HG03520 (cell line): Measurements from ENCODE around the gene LNPK.
"Not testable (repeated sequence)": the region's sequence is repeated elsewhere in the genome, so short reads cannot be mapped to it uniquely, and the experiment has no call there.

Source experiments
- ATAC-seq: cut with Tn5 transposase; IDR thresholded peaks from one replicate; pipeline ENCODE4 v1.9.1; 2021; ENCODE audit warnings: mild to moderate bottlenecking, moderate library complexity; ENCODE audit not compliant: unreplicated experiment

LNPK gene

DNA sequence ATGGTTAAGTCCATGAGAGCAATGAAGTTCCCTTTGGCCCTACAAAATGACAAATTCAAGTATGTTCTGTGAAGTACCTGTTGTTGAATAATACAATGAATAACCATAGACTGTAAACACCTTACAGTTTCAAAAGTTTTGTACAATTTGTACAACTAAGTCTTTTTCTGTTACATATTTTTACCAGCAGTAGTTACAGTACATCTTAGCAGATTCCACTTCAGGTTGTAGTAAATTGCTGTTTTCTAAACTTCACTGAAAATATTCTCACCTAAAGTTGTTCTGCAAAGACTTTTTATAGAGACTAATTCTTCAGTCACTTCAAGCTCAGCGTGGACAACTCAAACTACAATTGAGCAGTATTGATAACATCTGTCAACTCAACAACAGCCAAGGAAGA is 28.7 kb downstream of the LNPK start:
- ATAC-seq = no peak

DNA sequence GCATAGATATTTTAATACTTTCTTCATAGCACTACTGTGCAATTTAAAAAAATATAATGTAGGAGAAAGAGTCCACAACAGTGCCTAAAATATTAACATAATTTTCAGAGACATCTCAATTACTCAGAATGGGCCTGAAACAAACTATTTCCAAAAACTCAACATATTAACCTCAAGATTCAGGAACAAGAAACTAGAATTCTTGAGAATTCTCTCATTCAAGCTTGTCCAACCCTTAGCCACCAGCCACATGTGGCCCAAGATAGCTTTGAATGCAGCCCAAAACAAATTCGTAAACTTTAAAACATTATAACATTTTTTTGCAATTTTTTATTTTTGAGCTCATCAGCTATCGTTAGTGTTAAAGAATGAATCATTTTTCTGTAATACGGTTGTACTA is 35.2 kb downstream of the LNPK start:
- no peak for ATAC-seq

DNA sequence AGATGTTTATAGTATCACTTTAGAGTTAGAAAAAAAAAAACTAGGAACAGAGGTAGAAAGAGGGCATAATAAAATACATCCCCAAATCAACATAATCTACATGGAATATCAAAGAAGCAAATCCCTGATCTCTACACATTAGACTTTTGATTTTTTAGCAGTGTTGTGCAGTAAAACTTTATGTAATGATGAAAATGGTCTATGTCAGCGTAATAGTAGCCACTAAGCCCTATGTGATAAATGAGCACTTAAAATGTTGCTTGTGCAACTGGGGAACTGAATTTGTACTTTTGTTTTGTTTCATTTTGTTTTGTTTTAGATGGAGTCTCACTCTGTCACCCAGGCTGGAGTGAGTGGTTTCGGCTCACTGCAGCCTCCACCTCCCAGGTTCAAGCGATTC is 36.3 kb downstream of the LNPK start:
- no peak for ATAC-seq

DNA sequence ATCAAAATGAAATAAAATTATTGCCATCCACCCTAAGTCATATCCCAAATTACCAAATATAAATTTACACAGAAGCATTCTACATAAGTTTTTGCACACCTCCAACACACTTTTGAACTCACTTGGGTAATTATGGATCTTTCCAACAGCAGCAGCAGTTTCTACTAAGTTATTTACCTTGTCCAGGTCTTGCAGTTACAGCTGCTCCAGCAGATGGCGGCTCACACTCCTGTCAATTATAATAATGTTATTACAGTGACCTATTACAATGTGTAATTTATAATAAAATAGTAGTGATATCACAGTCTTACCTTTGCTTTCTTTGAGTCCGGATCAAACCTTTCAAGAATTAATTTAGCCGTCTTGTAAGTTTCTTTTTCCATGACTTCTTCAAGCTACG is 37.9 kb downstream of the LNPK start:
- ATAC-seq = no peak

DNA sequence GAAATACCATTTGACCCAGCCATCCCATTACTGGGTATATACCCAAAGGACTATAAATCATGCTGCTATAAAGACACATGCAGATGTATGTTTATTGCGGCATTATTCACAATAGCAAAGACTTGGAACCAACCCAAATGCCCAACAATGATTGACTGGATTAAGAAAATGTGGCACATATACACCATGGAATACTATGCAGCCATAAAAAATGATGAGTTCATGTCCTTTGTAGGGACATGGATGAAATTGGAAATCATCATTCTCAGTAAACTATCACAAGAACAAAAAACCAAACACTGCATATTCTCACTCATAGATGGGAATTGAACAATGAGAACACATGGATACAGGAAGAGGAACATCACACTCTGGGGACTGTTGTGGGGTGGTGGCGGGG is 38.9 kb downstream of the LNPK start:
- not testable (repeated sequence) for ATAC-seq

DNA sequence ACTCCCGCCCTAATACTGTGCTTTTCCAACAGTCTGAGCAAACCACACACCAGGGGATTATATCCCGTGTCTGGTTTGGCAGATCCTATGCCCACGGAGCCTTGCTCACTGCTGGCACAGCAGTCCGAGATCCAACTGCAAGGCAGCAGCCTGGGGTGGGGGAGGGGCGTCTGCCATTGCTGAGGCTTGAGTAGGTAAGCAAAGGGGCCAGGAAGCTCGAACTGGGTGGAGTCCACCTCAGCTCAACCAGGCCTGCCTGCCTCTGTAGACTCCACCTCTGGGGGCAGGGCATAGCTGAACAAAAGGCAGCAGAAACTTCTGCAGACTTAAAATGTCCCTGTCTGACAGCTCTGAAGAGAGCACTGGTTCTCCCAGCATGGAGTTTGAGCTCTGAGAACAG is 44.2 kb downstream of the LNPK start:
- no peak for ATAC-seq

DNA sequence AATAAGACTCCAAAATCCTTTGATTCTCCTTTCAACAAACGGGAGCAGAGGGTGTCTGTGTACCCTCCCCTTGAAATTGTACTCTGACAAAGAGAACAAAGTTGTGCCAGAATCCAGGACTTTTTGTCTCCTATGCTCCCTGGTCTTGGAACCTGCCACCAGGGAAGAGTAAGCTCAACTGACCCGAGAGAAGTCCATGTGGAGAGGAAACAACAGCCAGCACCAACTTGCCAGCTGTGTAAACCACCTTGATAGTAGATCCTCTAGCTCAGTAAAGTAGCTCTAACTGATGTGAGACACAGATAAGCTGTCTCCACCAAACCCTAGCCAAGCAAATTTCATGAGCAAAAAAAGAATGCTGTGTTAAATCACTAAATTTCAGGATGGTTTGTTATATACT is 46.9 kb downstream of the LNPK start:
- no peak for ATAC-seq

DNA sequence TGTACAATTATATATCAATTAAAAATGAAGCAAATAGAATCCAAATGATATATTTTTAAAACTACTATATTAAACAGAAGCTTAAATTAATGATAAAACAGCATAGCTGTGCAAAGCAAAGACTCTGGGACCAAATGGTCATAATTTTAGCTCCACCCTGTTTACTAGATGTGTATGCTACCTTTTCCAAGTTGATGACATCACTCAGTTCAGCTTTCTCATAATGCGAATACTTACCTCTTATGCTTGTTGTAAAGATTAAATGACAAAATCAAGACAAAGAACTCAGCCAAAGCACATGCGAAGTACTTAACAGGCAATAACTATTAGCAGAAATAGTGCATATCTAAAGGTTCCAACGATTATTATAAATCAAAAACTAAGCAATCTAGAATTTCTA is 51.6 kb downstream of the LNPK start:
- no peak for ATAC-seq

DNA sequence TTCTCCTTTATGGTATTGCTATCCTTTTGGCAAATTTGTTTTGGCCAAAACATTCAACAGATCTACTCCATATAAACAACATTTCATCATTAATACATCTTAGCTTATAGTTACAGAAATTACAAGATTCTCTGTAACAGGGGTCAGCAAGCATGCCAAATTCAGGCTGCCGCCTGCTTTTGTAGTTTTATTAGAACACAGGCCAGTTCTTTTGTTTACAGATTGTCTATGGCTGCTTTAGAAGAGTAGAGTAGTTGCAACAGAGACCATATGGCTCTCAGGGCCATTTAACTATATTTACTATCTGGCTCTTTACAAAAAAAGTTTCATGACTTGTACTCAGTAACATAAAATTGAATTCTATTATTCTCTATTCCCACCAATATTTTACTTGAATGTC is 53.9 kb downstream of the LNPK start:
- ATAC-seq = no peak

DNA sequence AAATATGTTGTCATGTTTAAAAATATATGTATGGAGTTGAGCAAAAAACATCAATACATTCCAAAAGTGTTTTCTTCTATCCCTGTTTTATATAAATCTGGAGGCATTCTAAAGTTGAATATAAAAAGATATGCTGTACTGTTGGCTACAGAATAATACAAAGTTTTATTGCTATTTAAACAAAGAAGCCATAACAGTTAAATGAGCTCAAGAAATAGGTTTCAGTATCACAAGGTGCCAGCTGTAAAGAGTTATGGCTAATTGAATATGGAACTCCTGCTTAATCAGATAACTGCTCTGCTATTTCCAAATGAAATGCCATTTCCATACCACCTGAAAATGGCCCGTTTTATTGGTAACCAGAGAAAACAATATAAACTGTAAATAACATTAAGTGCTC is 55.0 kb downstream of the LNPK start:
- no peak for ATAC-seq

DNA sequence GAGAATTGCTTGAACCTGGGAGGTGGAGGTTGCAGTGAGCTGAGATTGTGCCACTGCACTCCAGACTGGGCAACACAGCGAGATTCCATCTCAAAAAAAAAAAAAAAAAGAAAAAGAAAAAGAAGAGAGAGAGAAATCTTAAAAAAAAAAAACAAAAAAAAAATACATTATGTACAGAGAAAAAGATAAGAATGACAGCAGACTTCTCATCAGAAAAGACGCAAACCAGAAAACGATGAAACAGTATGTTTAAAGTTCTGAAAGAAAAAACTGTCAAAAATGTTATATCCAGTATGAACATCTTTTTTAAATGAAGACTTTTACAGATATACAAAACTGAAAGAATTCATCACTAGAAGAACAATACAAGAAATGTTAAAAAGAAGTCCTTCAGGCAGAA is 60.4 kb downstream of the LNPK start:
- no peak for ATAC-seq

DNA sequence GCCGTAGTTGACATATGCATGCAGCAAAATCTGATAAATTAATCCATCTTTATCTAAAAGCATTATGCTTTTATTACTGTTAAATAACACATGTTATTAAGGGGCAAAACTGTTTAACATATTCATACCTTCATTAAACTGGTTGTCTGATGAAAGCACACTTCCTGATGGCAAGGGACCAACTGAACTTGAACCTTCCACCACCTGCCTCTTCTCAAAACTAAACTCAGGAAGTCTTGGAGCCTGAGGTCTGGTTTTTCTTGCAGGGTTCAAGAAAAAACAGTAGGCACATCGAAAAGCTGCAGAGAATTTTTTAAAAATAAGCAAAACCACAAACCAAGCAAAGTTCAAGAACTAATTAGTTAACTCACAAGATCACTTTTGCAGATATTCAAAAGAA is 64.9 kb downstream of the LNPK start:
- ATAC-seq = no peak

DNA sequence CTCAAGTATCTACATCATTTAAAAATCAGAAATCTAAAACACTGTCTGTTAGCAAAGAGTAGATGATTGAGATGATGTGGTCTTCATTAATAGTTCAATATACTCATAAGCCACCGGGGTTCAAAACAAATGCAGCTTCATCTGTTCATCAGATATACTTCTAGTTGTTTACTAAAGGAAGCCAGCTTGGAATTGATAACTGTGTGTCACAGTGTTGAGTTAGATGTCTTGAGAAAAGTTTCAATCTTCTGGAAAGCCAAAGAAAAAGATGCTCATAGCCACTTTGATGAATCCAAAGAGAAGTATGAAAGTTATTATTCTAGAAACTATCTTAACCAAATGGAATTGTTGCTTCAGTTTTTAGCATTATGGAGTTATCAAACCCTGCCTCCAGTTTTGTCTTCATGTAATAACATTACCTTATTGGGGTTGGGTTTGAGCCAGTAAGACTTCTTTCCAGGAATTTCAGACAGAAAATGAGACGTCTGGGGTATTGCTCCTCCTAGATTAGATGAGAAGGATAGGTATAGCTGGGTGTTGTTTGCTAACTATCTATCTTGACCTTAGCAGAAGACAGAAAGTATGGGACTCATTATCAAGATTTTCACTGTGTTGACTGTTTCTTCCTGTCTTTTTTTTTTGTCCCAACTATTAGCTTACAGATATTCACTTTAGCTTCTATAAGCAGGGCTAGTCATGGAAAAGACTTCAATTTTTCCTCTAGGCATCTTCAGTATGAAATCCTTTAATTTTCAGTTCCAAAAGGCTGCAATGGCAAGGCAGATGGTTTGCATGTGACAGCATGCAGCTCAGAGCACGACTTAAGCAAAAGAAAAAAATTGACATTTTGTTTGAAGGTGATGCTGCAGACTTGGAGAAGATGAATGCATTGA is 66.5 kb downstream of the LNPK start:
- no peak for ATAC-seq

DNA sequence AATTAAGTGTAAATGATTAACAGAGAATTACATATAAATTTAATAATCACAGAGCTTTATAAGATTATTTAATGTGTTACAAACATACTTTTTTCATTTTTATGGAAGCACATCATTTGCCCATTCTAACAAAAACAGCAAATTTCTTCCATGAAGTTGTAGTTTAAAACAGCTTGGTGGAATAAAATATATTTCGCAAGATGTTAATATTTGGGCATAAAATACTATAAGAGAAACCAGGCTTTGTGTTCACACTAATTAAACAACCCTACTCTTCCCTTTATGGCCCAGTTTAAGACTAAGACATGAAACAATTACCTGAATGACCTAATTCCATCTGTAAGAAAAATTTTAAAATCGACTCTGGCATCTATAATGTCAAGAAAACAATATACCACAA is 69.4 kb downstream of the LNPK start:
- no peak for ATAC-seq

DNA sequence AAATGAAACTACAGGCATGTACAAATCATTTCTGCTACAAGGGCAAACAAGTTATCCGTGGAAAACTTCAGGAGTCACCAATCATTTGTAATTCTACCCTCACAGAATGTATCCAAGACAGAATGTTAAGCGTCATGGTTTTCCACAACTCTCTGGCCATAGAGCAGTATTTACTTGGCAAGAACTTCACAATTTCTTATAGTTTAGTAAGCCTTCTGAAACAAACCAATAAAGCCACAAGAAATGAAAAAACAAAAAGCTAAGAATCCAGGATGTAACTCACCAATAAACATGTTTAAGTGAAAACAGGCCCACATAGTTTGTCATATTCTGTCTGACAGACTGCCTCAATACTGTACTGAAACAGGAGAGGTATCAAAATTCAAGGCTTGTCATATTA is 70.3 kb downstream of the LNPK start:
- ATAC-seq = no peak

DNA sequence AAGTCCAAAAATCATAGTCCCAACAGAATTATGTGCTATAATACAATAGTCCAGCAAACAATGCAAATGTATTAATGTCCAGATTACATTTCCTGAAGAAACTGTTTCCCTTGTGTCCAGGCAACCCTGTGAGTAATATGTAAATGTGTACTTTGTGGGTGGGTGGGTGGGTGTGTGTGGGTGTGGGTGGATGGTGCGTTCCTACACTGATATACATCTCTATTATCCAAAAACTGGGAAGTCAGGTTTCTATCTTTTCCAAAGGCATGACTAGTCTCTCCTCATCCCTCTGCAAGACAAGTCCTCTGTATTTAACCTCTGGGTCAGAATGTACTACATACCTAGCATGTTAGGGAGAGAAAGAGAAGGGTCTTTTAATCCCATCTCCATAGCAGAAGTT is 71.6 kb downstream of the LNPK start:
- no peak for ATAC-seq

DNA sequence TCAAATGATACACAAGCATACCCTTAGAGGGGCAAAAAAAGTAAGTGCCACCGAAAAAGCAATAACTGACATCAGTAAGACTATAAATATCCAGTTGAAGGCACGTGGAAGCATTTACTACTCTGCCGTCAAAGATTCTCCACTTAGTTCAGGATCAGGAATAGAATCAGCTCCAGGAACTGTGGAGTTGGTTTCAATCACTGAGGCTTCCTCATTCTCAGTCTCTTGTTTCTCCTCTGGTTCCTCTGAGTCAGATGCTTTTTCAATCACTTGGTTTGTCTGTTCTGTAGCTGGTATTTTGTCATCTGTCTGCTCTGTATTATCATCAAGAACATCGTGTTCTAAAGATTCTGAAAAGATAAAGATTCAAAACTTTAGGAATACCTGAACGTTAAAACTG is 72.2 kb downstream of the LNPK start:
- ATAC-seq = no peak

DNA sequence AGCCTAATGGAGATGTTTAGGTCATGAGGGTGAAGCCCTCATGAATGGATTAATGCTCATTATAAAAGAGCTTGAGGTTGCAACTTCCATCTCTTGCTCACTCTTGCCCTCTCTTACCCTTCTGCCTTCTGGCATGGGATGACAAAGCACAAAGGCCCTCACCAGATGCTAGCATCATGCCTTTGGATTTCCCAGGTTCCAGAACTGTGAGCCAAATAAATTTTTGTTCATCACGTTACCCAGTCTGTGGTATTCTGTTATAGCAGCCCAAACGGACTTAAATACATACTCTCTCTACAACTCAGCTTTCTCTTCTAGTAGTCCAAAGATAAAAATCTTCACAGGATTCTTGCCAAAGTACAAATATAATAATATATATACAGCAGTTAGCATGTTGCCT is 75.8 kb downstream of the LNPK start:
- ATAC-seq = no peak

DNA sequence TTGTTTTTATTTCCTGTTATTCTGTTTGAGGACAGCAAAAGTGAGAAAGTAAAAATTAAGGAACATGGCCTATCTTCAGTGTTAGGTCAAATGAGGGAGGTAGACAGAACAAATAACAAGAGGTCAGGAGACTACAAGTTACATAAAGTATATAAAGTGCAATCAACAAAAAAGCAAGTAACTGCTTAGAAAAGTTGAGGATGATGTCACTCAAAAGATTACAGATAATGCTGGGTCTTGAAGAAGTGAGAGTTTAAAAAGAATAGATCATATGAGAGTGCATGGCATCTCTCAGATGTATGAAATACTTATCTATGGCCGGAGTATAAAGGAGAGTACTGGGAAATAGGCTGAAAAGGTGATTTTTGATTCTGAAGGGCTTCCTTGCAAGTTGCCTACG is 79.9 kb downstream of the LNPK start:
- no peak for ATAC-seq

DNA sequence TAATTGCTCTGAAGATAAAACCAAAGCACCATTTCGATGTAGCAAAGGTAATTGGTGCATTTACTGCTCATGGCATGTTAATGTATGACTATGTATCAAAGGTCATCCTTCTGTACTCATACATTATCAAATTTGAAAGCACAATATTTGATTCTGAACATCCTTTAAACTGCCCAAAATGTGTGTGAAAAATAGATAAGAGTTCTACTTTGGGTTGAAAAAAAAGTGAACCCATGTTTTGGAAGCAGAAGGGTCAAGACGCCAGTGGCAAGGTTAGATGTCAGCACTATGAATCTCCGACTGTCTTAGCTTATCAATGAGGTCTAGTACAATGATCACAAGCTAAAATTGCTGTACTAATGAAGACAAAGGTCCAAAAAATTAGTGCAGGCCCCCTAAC is 83.1 kb downstream of the LNPK start:
- no peak for ATAC-seq

DNA sequence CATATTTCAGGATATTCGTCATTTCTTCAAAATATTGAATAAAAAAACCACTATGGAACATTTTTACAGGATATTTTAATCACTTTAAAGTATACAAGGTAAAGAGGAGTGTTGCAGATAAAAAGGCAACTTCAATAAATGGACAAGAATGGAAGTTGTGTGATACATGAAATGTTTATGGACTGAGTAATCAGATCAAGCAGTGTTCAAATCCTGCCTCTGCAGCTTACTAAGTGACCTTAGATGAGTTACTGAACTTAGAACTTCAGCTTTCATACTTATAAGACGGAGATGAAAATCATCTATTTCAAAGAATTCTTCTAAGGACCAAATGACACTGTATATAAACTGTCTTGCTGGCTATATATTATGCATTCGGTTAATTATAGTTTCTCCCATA is 87.2 kb downstream of the LNPK start:
- ATAC-seq = no peak

DNA sequence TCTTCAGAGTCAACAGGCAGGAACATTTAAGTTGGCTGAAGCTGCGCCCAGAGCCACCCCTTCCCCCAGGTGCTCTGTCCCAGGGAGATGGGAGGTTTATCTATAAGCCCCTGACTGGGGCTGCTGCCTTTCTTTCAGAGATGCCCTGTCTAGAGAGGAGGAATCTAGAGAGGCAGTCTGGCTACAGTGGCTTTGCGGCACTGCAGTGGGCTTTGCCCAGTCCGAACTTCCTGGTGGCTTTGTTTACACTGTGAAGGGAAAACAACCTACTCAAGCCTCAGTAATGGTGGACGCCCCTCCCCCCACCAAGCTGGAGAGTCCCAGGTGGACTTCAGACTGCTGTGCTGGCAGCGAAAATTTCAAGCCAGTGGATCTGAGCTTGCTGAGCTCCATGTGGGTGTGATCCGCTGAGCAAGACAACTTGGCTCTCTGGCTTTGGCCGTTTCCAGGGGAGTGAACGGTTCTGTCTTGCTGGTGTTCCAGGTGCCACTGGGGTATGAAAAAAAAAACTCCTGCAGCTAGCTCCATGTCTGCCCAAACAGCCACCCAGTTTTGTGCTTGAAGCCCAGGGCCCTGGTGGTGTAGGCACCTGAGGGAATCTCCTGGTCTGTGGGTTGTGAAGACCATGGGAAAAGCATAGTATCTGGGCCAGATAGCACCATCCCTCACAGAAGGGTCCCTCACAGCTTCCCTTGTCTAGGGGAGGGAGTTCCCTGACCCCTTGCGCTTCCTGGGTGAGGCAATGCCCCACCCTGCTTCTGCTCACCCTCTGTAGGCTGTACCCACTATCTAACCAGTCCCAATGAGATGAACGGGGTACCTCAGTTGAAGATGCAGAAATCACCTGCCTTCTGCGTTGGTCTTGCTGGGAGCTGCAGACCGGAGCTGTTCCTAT is 88.0 kb downstream of the LNPK start:
- ATAC-seq = not testable (repeated sequence)
